ENCODE measurements around the gene MZT2A.
"Not testable (repeated sequence)": the region's sequence is repeated elsewhere in the genome, so short reads cannot be mapped to it uniquely, and the experiment has no call there.

The MZT2A gene

GRCh38 chr2:131521524-131521923, 29.3 kb upstream of the MZT2A start:
- DNase-seq (ENCODE audit: low read depth in 2 of 3, low spot score in 1 of 3), result not testable (repeated sequence)

DNA sequence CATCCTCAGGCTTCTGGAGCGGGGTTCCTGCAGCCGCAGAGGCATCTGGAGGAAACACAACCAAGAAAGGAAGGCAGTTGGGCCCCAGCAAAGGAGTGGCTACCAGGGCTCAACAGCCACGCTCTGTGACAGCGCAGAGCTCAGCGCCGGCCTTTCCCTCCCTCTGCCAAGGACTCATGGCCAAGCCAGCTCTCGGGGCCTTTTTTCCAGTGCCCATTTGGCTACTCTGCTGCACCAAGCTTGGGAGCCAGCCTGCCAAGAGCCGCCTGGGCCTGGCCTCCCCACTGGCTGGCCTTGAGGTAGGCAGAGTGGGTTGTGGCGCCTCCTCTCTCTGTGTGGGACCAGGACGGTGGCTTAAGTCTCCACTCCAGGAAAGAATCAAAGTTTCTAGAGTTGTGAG, 28.3 kb upstream of the MZT2A start:
- no peak for DNase-seq (ENCODE audit: low read depth in 2 of 3, low spot score in 1 of 3)

GRCh38 chr2:131519871-131520470, 27.8 kb upstream of the MZT2A start:
- not testable (repeated sequence) for DNase-seq (ENCODE audit: low read depth in 2 of 3, low spot score in 1 of 3)

DNA sequence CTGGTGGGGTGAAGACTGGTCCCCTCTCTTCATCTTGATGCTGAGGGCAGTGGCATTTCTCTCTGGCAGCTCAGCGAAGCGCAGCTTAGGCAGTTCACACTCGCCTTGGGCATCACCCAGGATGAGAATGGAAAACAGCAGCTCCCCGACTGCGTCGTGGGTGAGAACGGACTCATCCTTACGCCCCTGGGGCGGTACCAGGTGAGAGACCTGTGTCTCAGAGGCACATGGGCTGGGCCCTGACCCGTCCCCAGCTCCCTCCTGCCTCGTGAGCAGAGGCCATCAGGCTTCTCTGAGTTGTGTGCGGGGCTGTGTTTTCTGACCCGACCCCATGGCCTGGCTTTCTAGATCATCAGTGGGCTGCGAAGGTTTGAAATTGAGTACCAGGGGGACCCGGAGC, 27.3 kb upstream of the MZT2A start:
- no peak for DNase-seq (ENCODE audit: low read depth in 2 of 3, low spot score in 1 of 3)

DNA sequence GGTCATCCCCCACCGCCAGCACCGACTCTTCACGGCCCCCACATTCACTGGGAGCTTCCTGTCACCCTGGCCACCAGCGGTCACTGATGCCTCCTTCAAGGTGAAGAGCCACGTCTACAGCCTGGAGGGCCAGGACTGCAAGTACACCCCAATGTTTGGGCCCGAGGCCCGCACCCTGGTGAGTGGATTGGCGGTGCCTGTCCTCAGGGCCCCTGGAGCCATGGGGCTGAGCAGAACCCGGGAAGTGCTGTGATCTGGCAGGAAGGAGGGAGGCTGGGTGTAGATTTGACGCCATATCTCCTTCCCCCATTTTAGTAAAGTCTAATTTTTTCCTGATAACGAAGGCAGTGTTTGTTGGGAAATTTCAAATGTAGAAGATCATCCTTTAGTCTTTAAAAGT, 26.3 kb upstream of the MZT2A start:
- DNase-seq (ENCODE audit: low read depth in 2 of 3, low spot score in 1 of 3), result not testable (repeated sequence)

DNA sequence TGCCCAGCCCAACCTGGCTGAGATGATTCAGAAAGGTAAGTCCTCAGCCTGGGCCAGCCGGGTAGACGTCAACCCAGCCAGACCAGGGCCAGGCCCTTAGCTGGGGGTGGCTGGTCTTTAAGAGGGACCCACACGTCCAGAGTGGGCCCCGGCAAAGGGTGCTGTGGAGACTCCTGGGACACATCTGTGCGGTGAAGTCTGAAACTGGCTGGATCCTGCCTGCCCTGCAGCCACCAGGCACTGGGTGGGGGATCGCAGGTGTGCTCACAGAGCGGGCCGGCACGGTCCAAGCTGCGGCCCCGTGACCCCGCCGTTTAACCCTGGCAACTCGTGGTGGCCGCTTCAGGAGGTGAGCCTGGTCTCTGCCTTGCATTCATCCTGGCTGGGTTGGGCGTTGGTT, 25.7 kb upstream of the MZT2A start:
- DNase-seq (ENCODE audit: low read depth in 2 of 3, low spot score in 1 of 3), result not testable (repeated sequence)

- no peak for DNase-seq (ENCODE audit: low read depth in 2 of 3, low spot score in 1 of 3)
These were observed 25.1 kb upstream of the MZT2A start for GRCh38 chr2:131517106-131517831.

GRCh38 chr2:131516621-131517020, 24.4 kb upstream of the MZT2A start:
- DNase-seq (ENCODE audit: low read depth in 2 of 3, low spot score in 1 of 3), result not testable (repeated sequence)

DNA sequence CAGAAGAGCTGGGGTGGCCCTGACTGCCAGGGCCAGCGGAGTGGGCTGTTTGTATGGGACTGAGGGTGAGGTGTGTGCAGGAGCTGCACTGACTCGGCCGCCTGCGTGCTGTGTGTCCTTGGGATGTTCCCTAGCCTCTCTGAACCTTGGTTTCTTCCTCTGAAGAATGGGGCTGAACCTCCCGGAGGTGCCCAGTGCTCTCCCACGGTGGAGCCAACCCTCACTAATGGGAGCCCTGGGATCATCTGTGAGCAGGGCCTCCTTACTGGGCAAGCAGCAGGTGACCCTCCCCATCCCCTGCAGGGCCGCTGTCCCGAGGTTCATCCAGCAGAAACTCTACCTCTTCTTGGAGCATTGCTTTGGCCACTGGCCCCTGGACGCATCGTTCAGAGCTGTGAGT, 23.8 kb upstream of the MZT2A start:
- no peak for DNase-seq (ENCODE audit: low read depth in 2 of 3, low spot score in 1 of 3)

- not testable (repeated sequence) for DNase-seq (ENCODE audit: low read depth in 2 of 3, low spot score in 1 of 3)
These were observed 23.0 kb upstream of the MZT2A start for GRCh38 chr2:131515235-131515634.

GRCh38 chr2:131514408-131515166, 22.4 kb upstream of the MZT2A start:
- not testable (repeated sequence) for DNase-seq (ENCODE audit: low read depth in 2 of 3, low spot score in 1 of 3)

GRCh38 chr2:131511969-131512870, 20.0 kb upstream of the MZT2A start:
- DNase-seq (ENCODE audit: low read depth in 2 of 3, low spot score in 1 of 3), result not testable (repeated sequence)

DNA sequence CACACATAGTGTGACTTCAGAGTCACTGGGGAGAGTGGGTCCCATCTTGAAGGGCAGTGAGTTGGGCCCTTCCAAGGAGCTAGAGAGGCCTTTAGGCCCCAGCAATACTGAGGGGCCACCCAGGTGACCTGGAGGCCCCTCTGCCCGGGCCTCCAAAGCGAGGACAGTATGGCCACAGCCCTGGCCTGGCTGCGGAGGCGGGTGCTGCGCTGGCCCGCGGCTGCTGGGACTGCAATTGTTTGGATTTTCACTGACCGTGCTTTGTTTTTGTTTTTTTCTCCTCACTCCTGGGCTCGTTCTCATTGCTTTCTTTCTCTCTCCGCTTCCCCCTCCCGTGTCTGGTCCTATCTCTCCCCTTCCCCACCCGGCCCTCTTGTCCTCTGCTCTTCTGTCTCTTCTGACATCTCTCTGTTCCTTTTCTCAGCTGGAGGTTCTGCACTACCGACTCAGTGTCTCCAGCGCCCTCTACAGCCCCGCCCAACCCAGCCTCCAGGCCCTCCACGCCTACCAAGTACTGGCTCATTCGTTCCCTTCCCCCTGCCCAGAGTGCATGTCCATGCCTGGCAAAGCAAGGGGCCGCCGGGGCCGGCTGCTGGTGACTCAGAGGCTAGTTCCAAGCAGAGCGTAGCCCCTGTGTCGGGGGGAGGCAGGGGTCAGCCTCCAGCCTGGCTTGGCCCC, 19.2 kb upstream of the MZT2A start:
- not testable (repeated sequence) for DNase-seq (ENCODE audit: low read depth in 2 of 3, low spot score in 1 of 3)

- DNase-seq (ENCODE audit: low read depth in 2 of 3, low spot score in 1 of 3), result no peak
These were observed 17.4 kb upstream of the MZT2A start for GRCh38 chr2:131509615-131510014.

DNA sequence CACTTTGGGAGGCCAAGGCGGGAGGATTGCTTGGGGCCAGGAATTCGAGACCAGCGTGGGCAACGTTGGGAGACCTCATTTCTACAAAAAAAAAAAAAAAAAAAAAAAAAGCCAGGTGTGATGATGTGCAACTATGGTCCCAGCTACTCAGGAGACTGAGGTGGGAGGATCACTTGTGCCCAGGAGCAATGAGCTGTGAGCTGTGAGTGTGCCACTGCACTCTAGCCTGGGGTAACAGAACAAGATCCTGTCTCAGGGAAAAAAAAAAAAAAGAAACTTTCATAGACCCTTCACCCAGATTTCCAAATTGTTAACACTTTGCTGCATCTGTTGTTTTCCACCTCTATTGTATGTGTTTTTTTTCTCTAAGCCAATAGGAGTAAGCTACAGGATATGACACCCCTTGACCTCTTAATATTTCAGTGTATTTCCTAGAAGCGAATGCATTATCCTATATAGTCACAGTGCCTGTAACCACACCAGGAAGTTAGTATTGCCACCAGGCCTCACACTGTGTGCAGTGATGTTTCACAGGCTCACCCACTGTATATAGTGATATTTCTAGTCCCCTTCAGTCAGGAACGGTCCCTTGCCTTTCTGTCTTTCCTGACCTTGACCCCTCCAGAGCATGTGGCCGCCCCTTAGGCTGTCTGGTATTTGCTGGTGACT, 12.0 kb upstream of the MZT2A start:
- DNase-seq (ENCODE audit: low read depth in 2 of 3, low spot score in 1 of 3), result not testable (repeated sequence)

- DNase-seq (ENCODE audit: low read depth in 2 of 3, low spot score in 1 of 3), result not testable (repeated sequence)
These were observed 11.4 kb upstream of the MZT2A start for GRCh38 chr2:131503587-131503986.

DNA sequence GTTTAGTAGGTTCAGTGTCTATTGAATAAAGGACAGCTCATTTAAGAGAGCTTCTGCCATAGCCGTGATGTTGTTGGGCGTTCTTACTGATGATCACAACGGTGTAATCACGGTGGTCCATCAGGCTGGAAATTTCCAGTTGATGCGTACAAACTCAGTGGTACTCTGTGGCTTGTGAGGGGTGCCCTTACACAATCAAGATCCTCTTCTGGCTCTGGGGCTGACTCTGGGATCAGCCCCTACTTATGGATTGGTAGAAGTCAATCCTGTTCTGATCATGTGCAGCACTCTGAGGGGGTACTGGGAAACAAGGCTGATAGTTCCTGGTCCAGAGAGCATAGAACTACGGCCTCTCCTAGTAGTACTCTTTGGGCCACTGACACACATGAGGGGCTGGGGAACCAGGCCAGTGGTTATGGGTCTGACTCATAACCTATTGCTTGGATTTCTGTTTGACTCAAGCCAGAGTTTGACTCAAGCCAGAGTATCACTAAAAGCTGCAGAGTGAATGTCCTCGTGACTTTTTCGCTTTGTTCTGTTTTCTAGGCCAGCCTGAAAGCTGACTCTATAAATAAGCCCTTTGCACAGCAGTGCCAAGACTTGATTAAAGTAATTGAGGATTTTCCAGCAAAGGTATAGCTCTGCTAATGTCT, 6.2 kb upstream of the MZT2A start:
- DNase-seq (ENCODE audit: low read depth in 2 of 3, low spot score in 1 of 3), result peak in 1 of 3 donors; percentile 15

DNA sequence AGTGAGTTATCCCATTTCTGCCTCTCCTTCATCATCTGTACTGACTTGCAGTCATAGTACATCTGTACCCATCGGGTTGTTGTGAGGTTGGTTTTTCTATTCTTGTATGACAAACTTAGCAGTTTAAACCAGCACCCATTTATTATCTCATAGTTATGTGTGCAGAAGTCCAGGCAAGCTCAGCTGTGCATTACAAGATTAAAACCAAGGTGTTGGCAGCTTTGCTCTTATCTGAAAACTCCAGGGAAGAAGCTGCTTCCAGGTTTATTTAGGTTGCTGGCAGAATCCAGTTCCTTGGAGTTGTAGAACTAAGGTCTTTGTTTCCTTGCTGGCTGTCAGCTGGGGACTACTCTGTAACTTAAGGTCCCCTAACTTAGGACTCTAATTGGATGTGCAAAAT, 3.3 kb upstream of the MZT2A start:
- not testable (repeated sequence) for DNase-seq (ENCODE audit: low read depth in 2 of 3, low spot score in 1 of 3)

GRCh38 chr2:131493199-131493968, 1.2 kb upstream of the MZT2A start:
- no peak for DNase-seq (ENCODE audit: low read depth in 2 of 3, low spot score in 1 of 3)
